Measurements from ENCODE around the gene ARAP2.

DNA sequence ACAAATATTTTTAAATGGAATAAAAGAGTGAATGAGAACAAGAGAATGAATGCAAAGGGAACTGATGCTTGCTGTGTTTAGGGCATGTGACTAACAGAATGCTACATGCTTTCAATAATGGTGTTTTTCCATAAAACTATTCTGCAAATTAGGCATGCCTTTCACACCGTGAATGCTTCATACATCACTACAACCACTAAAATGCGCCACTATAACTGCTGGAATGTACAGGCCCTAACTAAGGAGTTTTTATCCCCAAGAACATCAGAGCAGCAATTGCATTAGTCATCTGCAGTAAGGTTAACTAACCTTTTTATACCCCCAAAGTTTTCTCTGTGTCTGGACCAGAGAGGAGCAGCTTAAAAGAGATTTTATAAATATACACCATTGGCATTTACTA, 190.4 kb downstream of the ARAP2 start:
- TF ChIP-seq CTCF (IDR thresholded peaks at IDR 0.05) (no peak), POLR2A (IDR thresholded peaks at IDR 0.05) (no peak), POLR2AphosphoS5 (IDR thresholded peaks at IDR 0.05) (no peak)

All from gastroesophageal sphincter (tissue), 3 donors.